Esophagus squamous epithelium (tissue), 4 donors: ENCODE results near the gene PRR12.

Source experiments
- POLR2A ChIP-seq, 4 donors: fragments of 450-650 bp; IDR thresholded peaks; one replicate each; pipeline ENCODE4 v1.6.1; 2017; ENCODE audit warnings: antibody characterized with exemption in 4 of 4, mild to moderate bottlenecking in 4 of 4, moderate library complexity in 3 of 4
- TF ChIP-seq, protein P1 (sequence below), 6 experiments: fragments of 450-650 bp in 4 of 6; fragments of 200-600 bp in 2 of 6; sonication (generic) in 2 of 6; IDR thresholded peaks; one replicate each; pipeline ENCODE4 v1.5.1; 2016 to 2019; ENCODE audit warnings: antibody characterized with exemption in 6 of 6, mild to moderate bottlenecking in 4 of 6, moderate library complexity in 4 of 6

DNA sequence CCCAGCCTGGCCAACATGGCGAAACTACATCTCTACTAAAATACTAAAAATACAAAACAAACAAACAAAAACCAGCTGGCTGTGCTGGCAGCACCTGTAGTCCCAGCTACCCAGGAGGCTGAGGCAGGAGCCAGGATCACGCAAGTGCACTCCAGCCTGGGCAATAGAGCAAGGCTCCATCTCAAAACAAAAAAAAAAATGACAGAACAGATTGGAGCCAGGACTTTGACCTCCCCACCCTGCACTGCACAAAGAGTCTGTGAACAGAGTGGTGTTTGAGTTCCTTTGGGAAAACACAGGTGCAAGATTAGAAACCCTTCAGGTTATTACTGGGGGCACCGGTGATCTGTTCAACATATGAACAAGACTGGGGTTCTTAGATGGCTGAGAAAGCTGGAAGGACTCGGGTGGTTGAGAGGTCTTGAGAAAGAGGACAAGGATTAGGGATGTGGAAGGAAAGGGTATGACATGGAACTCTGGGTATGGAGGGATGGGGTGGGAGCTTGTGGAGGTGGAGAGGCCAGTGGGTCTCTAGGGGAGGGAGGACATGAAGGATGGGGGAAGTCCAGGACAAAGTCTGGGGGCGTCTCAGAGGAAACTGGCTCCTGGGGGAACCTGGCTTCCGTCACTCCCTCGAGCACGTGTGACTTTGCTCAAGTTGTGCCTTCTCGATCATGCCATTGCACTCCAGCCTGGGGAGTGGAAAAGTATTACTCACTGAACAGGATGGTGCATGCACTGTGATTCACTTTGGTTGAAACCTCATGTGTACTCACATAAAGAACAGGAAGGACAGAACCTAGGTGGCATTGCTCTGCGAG is 37.3 kb upstream of the PRR12 start:
- no peak for TF ChIP-seq POLR2A (IDR thresholded peaks at IDR 0.05)
- TF ChIP-seq, protein P1, sequence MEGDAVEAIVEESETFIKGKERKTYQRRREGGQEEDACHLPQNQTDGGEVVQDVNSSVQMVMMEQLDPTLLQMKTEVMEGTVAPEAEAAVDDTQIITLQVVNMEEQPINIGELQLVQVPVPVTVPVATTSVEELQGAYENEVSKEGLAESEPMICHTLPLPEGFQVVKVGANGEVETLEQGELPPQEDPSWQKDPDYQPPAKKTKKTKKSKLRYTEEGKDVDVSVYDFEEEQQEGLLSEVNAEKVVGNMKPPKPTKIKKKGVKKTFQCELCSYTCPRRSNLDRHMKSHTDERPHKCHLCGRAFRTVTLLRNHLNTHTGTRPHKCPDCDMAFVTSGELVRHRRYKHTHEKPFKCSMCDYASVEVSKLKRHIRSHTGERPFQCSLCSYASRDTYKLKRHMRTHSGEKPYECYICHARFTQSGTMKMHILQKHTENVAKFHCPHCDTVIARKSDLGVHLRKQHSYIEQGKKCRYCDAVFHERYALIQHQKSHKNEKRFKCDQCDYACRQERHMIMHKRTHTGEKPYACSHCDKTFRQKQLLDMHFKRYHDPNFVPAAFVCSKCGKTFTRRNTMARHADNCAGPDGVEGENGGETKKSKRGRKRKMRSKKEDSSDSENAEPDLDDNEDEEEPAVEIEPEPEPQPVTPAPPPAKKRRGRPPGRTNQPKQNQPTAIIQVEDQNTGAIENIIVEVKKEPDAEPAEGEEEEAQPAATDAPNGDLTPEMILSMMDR (IDR thresholded peaks at IDR 0.05) = peak in 2 of 6 experiments; percentile 9 to 38
